Osteoblast (primary cell): ENCODE results near the gene MUC2. TPM values are rescaled to one million over a fixed set of nuclear protein-coding genes. Genes with fewer than 3 reads are reported as not detected.

Experiments used
- DNase-seq: peaks from one replicate; pipeline ENCODE4 v3.0.0; 2011; ENCODE audit warnings: low spot score, mixed read lengths; ENCODE audit not compliant: insufficient read length; ENCODE audit errors: missing footprints
- H2AFZ ChIP-seq: 2 replicates; pipeline ENCODE4 v1.6.0; 2011; ENCODE audit warnings: mild to moderate bottlenecking, low read length
- H3K27ac ChIP-seq: 2 replicates; pipeline ENCODE4 v1.5.1; 2011; ENCODE audit warnings: mild to moderate bottlenecking, low read depth, low read length, moderate library complexity
- H3K27me3 ChIP-seq: 2 replicates; pipeline ENCODE4 v1.6.0; 2012; ENCODE audit warnings: mild to moderate bottlenecking, control low read depth, inconsistent platforms, low read length, moderate library complexity; ENCODE audit not compliant: insufficient read depth
- H3K36me3 ChIP-seq: 2 replicates; pipeline ENCODE4 v1.5.1; 2011; ENCODE audit warnings: mild to moderate bottlenecking, low read length, control low read depth, moderate library complexity; ENCODE audit not compliant: insufficient read depth
- H3K4me1 ChIP-seq: 2 replicates; pipeline ENCODE4 v1.5.1; 2011; ENCODE audit warnings: mild to moderate bottlenecking, low read length, control low read depth, moderate library complexity; ENCODE audit not compliant: insufficient read depth
- H3K4me2 ChIP-seq: 2 replicates; pipeline ENCODE4 v1.6.0; 2011; ENCODE audit warnings: mild to moderate bottlenecking, low read length; ENCODE audit not compliant: insufficient read depth
- H3K4me3 ChIP-seq: fragments of 200-600 bp; sonication (generic); 3 replicates; pipeline ENCODE4 v1.5.1; 2012; ENCODE audit warnings: mild to moderate bottlenecking, low read length, inconsistent platforms; ENCODE audit not compliant: insufficient read depth
- H3K79me2 ChIP-seq: 2 replicates; pipeline ENCODE4 v1.6.0; 2012; ENCODE audit warnings: mild to moderate bottlenecking, low read length, control low read depth, inconsistent platforms; ENCODE audit not compliant: insufficient read depth
- H3K9me3 ChIP-seq: 2 replicates; pipeline ENCODE4 v1.5.1; 2011; ENCODE audit warnings: low read depth, low read length, control low read depth
- H4K20me1 ChIP-seq: 2 replicates; pipeline ENCODE4 v1.6.0; 2012; ENCODE audit warnings: mild to moderate bottlenecking, low read length, control low read depth; ENCODE audit not compliant: insufficient read depth
- CTCF ChIP-seq: IDR thresholded peaks from 2 replicates; pipeline ENCODE4 v1.5.1; 2011; ENCODE audit warnings: mild to moderate bottlenecking, low read depth, low read length, moderate library complexity; ENCODE audit errors: extremely low read depth
- total RNA-seq: library from RNA; depleted of rRNA; stranded (reverse); fragments of >200 nt; gene quantifications from 2 replicates; pipeline ENCODE4 v1.2.3, GENCODE V29; 2012

MUC2 gene
- total RNA-seq, 1 donor, result not detected

DNA sequence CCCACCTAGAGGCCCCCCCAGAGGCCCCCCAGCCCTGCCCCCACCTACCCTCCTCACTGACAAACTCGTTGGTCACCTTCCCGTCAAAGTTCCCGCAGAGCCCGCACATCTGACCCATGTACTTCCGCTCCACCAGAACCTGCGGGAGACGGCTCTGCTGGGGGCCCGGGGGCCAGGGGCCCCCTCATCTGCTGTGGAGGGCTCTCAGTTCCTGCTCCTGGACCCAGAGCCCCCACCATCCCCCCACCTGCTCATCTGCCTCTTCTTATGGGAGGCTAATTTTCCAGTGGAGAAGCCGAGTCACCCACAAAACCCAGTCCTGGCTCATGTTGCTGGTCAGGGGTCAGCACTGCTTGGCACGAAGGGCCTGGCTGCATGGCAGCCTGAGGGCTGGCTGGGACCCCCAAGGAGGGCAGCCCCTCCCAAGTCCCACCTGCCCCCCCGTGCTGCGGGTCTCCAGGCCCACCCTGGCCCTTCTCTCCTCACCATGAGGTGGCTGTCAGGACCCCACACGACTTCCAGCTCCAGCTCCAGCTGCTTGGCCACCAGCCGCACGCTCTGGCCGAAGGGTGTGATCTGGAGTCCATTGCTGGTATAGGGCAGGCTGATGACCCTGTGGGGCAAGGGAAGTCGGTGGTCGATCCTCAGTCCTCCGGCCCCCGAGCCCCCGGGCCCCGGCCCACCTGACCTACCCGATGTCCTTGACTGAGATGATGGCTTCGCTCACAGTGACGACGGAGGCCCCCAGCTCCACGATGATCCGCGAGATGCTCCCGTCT lies 43.4 kb upstream of the MUC2 start:
- Histone ChIP-seq H3K4me3 (no peak overlapping the region), H2AFZ (no peak overlapping the region), H3K4me1 (no peaks in the 10 kb centered on the region), H3K79me2 (no peaks in the 10 kb centered on the region), H3K9me3 (no peaks in the 10 kb centered on the region), H3K36me3 (no peaks in the 10 kb centered on the region), H4K20me1 (no peaks in the 10 kb centered on the region), H3K27me3 (no peaks in the 10 kb centered on the region), H3K4me2 (no peak overlapping the region), H3K27ac (no peak overlapping the region)
- no peak for DNase-seq
- no peak for TF ChIP-seq CTCF

DNA sequence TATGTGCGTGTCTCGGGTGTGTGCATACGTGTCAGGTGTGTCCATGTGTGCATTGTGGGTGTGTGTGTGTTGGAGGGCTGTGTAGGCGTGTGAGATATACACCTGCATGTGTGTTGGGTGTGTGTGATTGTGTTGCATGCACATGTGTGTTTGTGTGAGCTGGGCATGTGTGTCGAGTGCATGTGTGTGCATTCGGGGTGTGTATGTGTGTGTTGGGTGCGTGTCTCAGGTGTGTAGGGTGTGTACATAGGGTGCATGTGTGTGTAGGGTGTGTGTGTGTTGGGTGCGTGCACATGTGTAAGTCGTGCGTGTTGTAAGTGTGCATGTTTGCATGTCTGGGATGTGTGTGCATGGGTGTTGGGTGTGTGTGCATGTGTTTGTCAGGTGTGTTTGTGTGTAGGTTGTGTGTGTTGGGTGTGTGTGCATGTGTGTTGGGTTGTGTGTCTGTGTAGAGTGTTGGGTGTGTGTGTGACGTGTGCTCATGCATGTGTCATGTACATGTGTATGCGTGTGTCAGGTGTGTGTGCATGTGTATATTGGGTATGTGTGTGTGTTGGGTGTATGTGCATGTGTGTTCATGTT lies 42.3 kb upstream of the MUC2 start:
- no peaks in the 10 kb centered on the region for H3K4me1 ChIP-seq
- no peak overlapping the region for H3K27ac ChIP-seq
- no peaks in the 10 kb centered on the region for H3K79me2 ChIP-seq
- no peaks in the 10 kb centered on the region for H3K36me3 ChIP-seq
- no peak for TF ChIP-seq CTCF
- H3K4me2 ChIP-seq, result no peak overlapping the region
- no peaks in the 10 kb centered on the region for H3K9me3 ChIP-seq
- no peaks in the 10 kb centered on the region for H4K20me1 ChIP-seq
- no peak overlapping the region for H2AFZ ChIP-seq
- DNase-seq, result no peak
- H3K4me3 ChIP-seq, result no peak overlapping the region
- H3K27me3 ChIP-seq, result no peaks in the 10 kb centered on the region

DNA sequence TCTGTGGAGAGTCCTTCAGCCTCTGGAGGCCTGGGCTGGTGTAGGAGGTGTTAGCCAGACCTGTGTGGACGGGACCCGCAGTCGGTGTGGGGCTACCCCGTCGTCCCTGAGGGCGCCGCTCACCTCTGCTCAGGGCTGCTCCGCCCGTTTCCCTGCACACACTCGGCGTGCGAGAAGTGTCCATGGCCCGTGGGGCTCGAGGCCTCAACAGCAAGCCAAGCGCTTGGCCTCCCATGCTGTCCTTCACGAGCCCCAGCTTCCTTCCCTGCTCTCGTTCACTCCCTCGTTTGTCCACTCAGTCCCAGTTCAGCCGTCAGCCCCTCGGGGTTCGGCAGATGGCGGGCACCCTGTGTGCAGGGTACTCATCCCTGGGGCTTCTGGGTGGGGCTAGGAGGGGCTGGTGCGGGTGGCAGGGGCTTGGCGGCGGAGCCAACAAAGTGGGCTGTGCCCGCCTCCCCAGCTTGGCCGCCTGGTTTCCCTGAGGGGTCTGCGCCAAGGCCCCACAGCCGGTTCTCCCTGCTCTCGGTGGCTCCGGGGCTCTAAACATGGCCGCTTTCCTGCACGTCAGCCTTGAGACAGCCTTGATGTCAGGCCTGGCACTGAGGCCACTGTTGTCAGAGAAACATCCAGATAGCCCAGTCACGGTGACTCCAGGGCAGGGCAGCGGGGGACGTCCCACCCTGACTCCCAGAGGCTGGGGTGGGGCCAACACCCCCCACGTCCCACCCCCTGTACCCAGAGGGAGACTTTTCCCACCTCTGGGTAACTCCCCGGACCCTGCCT lies 41.5 kb upstream of the MUC2 start:
- TF ChIP-seq CTCF, result no peak
- no peaks in the 10 kb centered on the region for H3K27me3 ChIP-seq

GRCh38 chr11:1034001-1034400 lies 40.7 kb upstream of the MUC2 start:
- Histone ChIP-seq H3K9me3 (no peaks in the 10 kb centered on the region), H3K4me2 (no peak overlapping the region), H3K79me2 (no peaks in the 10 kb centered on the region), H2AFZ (no peak overlapping the region), H3K4me1 (no peaks in the 10 kb centered on the region), H3K27ac (no peak overlapping the region), H3K36me3 (no peaks in the 10 kb centered on the region), H4K20me1 (no peaks in the 10 kb centered on the region), H3K4me3 (no peak overlapping the region), H3K27me3 (no peaks in the 10 kb centered on the region)
- no peak for TF ChIP-seq CTCF
- DNase-seq, result no peak

More for the DNA sequence above, 41.5 kb upstream of the MUC2 start:
- no peak overlapping the region for H3K4me3 ChIP-seq
- no peaks in the 10 kb centered on the region for H3K79me2 ChIP-seq
- no peaks in the 10 kb centered on the region for H3K9me3 ChIP-seq
- H3K4me1 ChIP-seq, result no peaks in the 10 kb centered on the region
- H2AFZ ChIP-seq, result no peak overlapping the region
- H3K36me3 ChIP-seq, result no peaks in the 10 kb centered on the region
- no peak overlapping the region for H3K27ac ChIP-seq
- DNase-seq, result no peak
- no peaks in the 10 kb centered on the region for H4K20me1 ChIP-seq
- no peak overlapping the region for H3K4me2 ChIP-seq
